GM12878 (cell line): ENCODE results near the gene AKAP12. TPM values are rescaled to one million over a fixed set of nuclear protein-coding genes. Genes with fewer than 3 reads are reported as not detected.

ENCODE experiments used
- CHD1 ChIP-seq: IDR thresholded peaks from 2 replicates; pipeline ENCODE4 v1.6.1; 2012; ENCODE audit warnings: low read depth, low read length, improper control_type of control experiment
- CHD2 ChIP-seq: IDR thresholded peaks from 2 replicates; pipeline ENCODE4 v1.6.1; 2011; ENCODE audit warnings: low read depth, low read length, improper control_type of control experiment, borderline replicate concordance
- LARP7 ChIP-seq: fragments of 450-650 bp; IDR thresholded peaks from 2 replicates; pipeline ENCODE4 v1.6.1; 2017; ENCODE audit warnings: mild to moderate bottlenecking
- MEF2A ChIP-seq: IDR thresholded peaks from 2 replicates; pipeline ENCODE4 v1.6.1; 2011; ENCODE audit warnings: low read depth, mild to moderate bottlenecking, low read length, moderate library complexity; ENCODE audit not compliant: insufficient read depth
- NR2C1 ChIP-seq: fragments of 450-650 bp; IDR thresholded peaks from 2 replicates; pipeline ENCODE4 v1.6.1; 2017; ENCODE audit warnings: antibody characterized with exemption, mild to moderate bottlenecking, moderate library complexity
- POLR2AphosphoS2 ChIP-seq: IDR thresholded peaks from 2 replicates; pipeline ENCODE4 v1.6.1; 2011; ENCODE audit warnings: low read depth, mild to moderate bottlenecking, low read length, improper control_type of control experiment, moderate library complexity
- RFX5 ChIP-seq: IDR thresholded peaks from 2 replicates; pipeline ENCODE4 v1.6.1; 2011; ENCODE audit warnings: low read depth, low read length, improper control_type of control experiment
- TCF7 ChIP-seq: IDR thresholded peaks from 2 replicates; pipeline ENCODE4 v1.6.1; 2014; ENCODE audit warnings: antibody characterized with exemption, borderline replicate concordance
- polyA plus RNA-seq, 11 experiments: library from polyadenylated mRNA; depleted of rRNA in 4 of 11; unstranded in 6 of 11; stranded (reverse) in 5 of 11; fragments of >200 nt; fragmentation: Nextera tagmentation in 4 of 11; fragmentation: Illumina TruSeq in 1 of 11; extraction: Ambion mirVana in 4 of 11; extraction: Trizol in 1 of 11; gene quantifications; 1 replicate in 1 of 11; 2 replicates in 10 of 11; pipeline versions ENCODE4 v1.2.1 to v1.2.3, GENCODE V29; 2011 to 2016; ENCODE audit warnings: inconsistent platforms in 2 of 11, missing spikeins in 2 of 11, low read depth in 1 of 11
- total RNA-seq, 4 experiments: library from RNA; depleted of rRNA in 3 of 4; stranded (reverse); fragments of >200 nt in 3 of 4; fragmentation: Illumina TruSeq in 1 of 4; extraction: Trizol in 1 of 4; gene quantifications; 2 replicates each; pipeline versions ENCODE4 v1.2.1 to v1.2.3, GENCODE V29; 2013 to 2021
- TF ChIP-seq, protein P1 (sequence below): IDR thresholded peaks from 2 replicates; pipeline ENCODE4 v1.6.1; 2012; ENCODE audit warnings: low read depth, low read length, improper control_type of control experiment
- TF ChIP-seq, protein P2 (sequence below): fragments of 450-650 bp; IDR thresholded peaks from 2 replicates; pipeline ENCODE4 v1.6.1; 2017; ENCODE audit warnings: mild to moderate bottlenecking, low read depth, inconsistent platforms; ENCODE audit not compliant: poor library complexity, severe bottlenecking
- TF ChIP-seq, protein P3 (sequence below): fragments of 450-650 bp; IDR thresholded peaks from 2 replicates; pipeline ENCODE4 v1.6.1; 2016; ENCODE audit warnings: mild to moderate bottlenecking

Gene AKAP12
- total and polyA plus RNA-seq, 10 of the 15 experiments (the other 5 are each of a cell fraction or from before 2014, with no cell fraction given): under 0.01 to 0.72 (median 0.06) TPM; not detected in 4

DNA sequence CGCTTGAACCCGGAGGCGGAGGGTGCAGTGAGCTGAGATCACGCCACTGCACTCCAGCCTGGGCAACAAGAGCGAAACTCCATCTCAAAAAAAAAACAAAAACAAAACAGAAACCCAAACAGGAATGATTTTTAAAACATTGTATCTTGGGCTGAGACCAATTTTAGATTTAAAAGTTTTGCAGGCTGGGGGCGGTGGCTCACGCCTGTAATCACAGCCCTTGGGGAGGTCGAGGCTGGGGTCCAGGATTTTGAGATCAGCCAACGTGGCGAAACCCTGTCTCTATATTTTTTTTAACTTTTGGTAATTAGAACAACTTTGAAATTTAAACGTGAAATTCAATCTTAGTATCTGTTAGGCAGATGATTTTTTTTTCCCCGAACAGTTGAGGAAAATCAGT lies 70.5 kb downstream of the AKAP12 start (continued):
- TF ChIP-seq, protein P1, sequence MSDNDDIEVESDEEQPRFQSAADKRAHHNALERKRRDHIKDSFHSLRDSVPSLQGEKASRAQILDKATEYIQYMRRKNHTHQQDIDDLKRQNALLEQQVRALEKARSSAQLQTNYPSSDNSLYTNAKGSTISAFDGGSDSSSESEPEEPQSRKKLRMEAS: no peak
- TF ChIP-seq RFX5 (no peak), CHD2 (no peak), TCF7 (no peak), NR2C1 (no peak), LARP7 (no peak), POLR2AphosphoS2 (no peak), CHD1 (no peak), MEF2A (no peak)
- TF ChIP-seq, protein P2, sequence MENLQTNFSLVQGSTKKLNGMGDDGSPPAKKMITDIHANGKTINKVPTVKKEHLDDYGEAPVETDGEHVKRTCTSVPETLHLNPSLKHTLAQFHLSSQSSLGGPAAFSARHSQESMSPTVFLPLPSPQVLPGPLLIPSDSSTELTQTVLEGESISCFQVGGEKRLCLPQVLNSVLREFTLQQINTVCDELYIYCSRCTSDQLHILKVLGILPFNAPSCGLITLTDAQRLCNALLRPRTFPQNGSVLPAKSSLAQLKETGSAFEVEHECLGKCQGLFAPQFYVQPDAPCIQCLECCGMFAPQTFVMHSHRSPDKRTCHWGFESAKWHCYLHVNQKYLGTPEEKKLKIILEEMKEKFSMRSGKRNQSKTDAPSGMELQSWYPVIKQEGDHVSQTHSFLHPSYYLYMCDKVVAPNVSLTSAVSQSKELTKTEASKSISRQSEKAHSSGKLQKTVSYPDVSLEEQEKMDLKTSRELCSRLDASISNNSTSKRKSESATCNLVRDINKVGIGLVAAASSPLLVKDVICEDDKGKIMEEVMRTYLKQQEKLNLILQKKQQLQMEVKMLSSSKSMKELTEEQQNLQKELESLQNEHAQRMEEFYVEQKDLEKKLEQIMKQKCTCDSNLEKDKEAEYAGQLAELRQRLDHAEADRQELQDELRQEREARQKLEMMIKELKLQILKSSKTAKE: no peak
- TF ChIP-seq, protein P3, sequence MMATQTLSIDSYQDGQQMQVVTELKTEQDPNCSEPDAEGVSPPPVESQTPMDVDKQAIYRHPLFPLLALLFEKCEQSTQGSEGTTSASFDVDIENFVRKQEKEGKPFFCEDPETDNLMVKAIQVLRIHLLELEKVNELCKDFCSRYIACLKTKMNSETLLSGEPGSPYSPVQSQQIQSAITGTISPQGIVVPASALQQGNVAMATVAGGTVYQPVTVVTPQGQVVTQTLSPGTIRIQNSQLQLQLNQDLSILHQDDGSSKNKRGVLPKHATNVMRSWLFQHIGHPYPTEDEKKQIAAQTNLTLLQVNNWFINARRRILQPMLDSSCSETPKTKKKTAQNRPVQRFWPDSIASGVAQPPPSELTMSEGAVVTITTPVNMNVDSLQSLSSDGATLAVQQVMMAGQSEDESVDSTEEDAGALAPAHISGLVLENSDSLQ: no peak
